ENCODE results near the gene CCDC82.

The CCDC82 gene

DNA sequence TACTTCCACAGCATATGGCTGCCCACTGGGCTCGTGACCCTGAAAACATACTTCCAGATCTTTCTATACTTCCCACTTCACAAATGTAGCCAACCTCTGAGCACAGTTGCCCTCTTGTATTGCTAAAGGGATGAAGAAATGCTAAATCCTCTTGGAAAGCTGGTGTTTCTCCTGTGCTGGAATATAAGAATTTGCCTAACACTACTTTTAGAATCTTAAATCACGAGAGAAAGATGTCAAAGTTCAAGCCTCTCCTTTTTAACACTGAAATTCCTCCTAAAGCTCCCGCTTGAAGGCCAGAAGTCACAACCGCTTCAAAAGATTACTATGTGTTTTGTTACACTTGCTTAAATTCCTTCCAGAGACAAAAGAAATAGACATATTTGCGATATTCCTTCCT lies 68.6 kb downstream of the CCDC82 start:
- TF ChIP-seq CTCF (IDR thresholded peaks at IDR 0.05; ENCODE audit: low read depth, low read length): no peak
- no peak for TF ChIP-seq EZH2phosphoT487 (IDR thresholded peaks at IDR 0.05; ENCODE audit: low read depth)
- H3K9me3 ChIP-seq (ENCODE audit: insufficient read depth, low read length): no peaks in the 10 kb centered on the region
- no peaks in the 10 kb centered on the region; the same call in 1 of the 2 replicates for H4K20me1 ChIP-seq (ENCODE audit: insufficient read depth, low read length)
- H3K27me3 ChIP-seq (ENCODE audit: low read depth, low read length): no peaks in the 10 kb centered on the region
- H3K79me2 ChIP-seq (ENCODE audit: low read length): peaks cover 9% of the 10 kb centered on the region
- no peak overlapping the region for H3K9ac ChIP-seq (ENCODE audit: low read length)
- H3K4me3 ChIP-seq (ENCODE audit: low read length): no peak overlapping the region
- H3K4me1 ChIP-seq (ENCODE audit: low read length): peaks cover 8% of the 10 kb centered on the region
- H3K36me3 ChIP-seq (replicated peaks; ENCODE audit: low read depth, low read length): no peaks in the 10 kb centered on the region
- no peak overlapping the region for H3K4me2 ChIP-seq (ENCODE audit: low read length)
- H3K27ac ChIP-seq (ENCODE audit: low read length): no peak overlapping the region
- no peak overlapping the region for H2AFZ ChIP-seq (ENCODE audit: low read depth, low read length)

- peaks cover 6% of the 10 kb centered on the region for H3K79me2 ChIP-seq (ENCODE audit: low read length)
- peaks cover 8% of the 10 kb centered on the region for H3K4me1 ChIP-seq (ENCODE audit: low read length)
- no peak overlapping the region for H3K4me2 ChIP-seq (ENCODE audit: low read length)
- H3K27me3 ChIP-seq (ENCODE audit: low read depth, low read length): no peaks in the 10 kb centered on the region
- H3K27ac ChIP-seq (ENCODE audit: low read length): no peak overlapping the region
- H3K9ac ChIP-seq (ENCODE audit: low read length): no peak overlapping the region
- no peak for TF ChIP-seq CTCF (IDR thresholded peaks at IDR 0.05; ENCODE audit: low read depth, low read length)
- H3K4me3 ChIP-seq (ENCODE audit: low read length): no peak overlapping the region
- no peaks in the 10 kb centered on the region for H4K20me1 ChIP-seq (ENCODE audit: insufficient read depth, low read length)
- no peaks in the 10 kb centered on the region for H3K36me3 ChIP-seq (replicated peaks; ENCODE audit: low read depth, low read length)
- no peaks in the 10 kb centered on the region for H3K9me3 ChIP-seq (ENCODE audit: insufficient read depth, low read length)
- H2AFZ ChIP-seq (ENCODE audit: low read depth, low read length): no peak overlapping the region
Observed at GRCh38 chr11:96319898-96320656, 69.6 kb downstream of the CCDC82 start.

- Histone ChIP-seq H3K4me1 (ENCODE audit: low read length) (peaks cover 8% of the 10 kb centered on the region), H3K4me3 (ENCODE audit: low read length) (no peak overlapping the region), H3K4me2 (ENCODE audit: low read length) (no peak overlapping the region), H4K20me1 (ENCODE audit: insufficient read depth, low read length) (no peaks in the 10 kb centered on the region), H3K9me3 (ENCODE audit: insufficient read depth, low read length) (no peaks in the 10 kb centered on the region), H3K9ac (ENCODE audit: low read length) (no peak overlapping the region), H3K27ac (ENCODE audit: low read length) (no peak overlapping the region), H3K36me3 (replicated peaks; ENCODE audit: low read depth, low read length) (no peaks in the 10 kb centered on the region), H2AFZ (ENCODE audit: low read depth, low read length) (no peak overlapping the region), H3K27me3 (ENCODE audit: low read depth, low read length) (no peaks in the 10 kb centered on the region), H3K79me2 (ENCODE audit: low read length) (peaks cover 6% of the 10 kb centered on the region)
- TF ChIP-seq CTCF (IDR thresholded peaks at IDR 0.05; ENCODE audit: low read depth, low read length) (no peak), EZH2phosphoT487 (IDR thresholded peaks at IDR 0.05; ENCODE audit: low read depth) (no peak)
Observed at GRCh38 chr11:96318850-96319249, 70.9 kb downstream of the CCDC82 start.

GRCh38 chr11:96318399-96318798 lies 71.3 kb downstream of the CCDC82 start:
- Histone ChIP-seq H3K4me1 (ENCODE audit: low read length) (peaks cover 8% of the 10 kb centered on the region), H3K27ac (ENCODE audit: low read length) (no peak overlapping the region), H4K20me1 (ENCODE audit: insufficient read depth, low read length) (no peaks in the 10 kb centered on the region), H3K9ac (ENCODE audit: low read length) (no peak overlapping the region), H3K79me2 (ENCODE audit: low read length) (peaks cover 6% of the 10 kb centered on the region), H3K36me3 (replicated peaks; ENCODE audit: low read depth, low read length) (no peaks in the 10 kb centered on the region), H3K4me2 (ENCODE audit: low read length) (no peak overlapping the region), H2AFZ (ENCODE audit: low read depth, low read length) (no peak overlapping the region), H3K27me3 (ENCODE audit: low read depth, low read length) (no peaks in the 10 kb centered on the region), H3K9me3 (ENCODE audit: insufficient read depth, low read length) (no peaks in the 10 kb centered on the region), H3K4me3 (ENCODE audit: low read length) (no peak overlapping the region)
- TF ChIP-seq EZH2phosphoT487 (IDR thresholded peaks at IDR 0.05; ENCODE audit: low read depth): no peak

Measured in OCI-LY3 (cell line).